Activated CD8-positive, alpha-beta T cell treated with anti-CD3 and anti-CD28 coated beads for 36 hours (primary cell): Measurements from ENCODE around the gene BEST1. TPM values are rescaled to one million over a fixed set of nuclear protein-coding genes. Genes with fewer than 3 reads are reported as not detected.

Experiments used
- ATAC-seq: fragments of 200-7000 bp; cut with Tn5 transposase; one replicate; pipeline ENCODE4 v1.10.0; 2021; ENCODE audit warnings: mild to moderate bottlenecking, moderate library complexity
- CTCF ChIA-PET: fragments of 350-600 bp; sonication (Branson Sonifier 250); formaldehyde crosslinking; loops from one replicate; lab custom pipeline; 2021; ENCODE audit warnings: antibody characterized with exemption; lab: Charles Lee
- POLR2A ChIA-PET: fragments of 350-600 bp; sonication (Branson Sonifier 250); formaldehyde crosslinking; loops from one replicate; lab custom pipeline; 2021; ENCODE audit warnings: antibody characterized with exemption; lab: Charles Lee
- DNase-seq: peaks from one replicate; pipeline ENCODE4 v3.0.0-alpha.2; 2020
- H3K27ac Mint-ChIP-seq: one replicate; pipeline ENCODE4 v1.8.0; 2021; ENCODE audit warnings: mild to moderate bottlenecking, mixed read lengths
- H3K27me3 Mint-ChIP-seq: one replicate; pipeline ENCODE4 v1.8.0; 2021; ENCODE audit warnings: mixed read lengths
- H3K36me3 Mint-ChIP-seq: one replicate; pipeline ENCODE4 v1.8.0; 2021; ENCODE audit warnings: low read depth, mixed read lengths
- H3K4me1 Mint-ChIP-seq: one replicate; pipeline ENCODE4 v1.8.0; 2021; ENCODE audit warnings: low read depth, mixed read lengths
- H3K4me3 Mint-ChIP-seq: one replicate; pipeline ENCODE4 v1.8.0; 2021; ENCODE audit warnings: mild to moderate bottlenecking, moderate library complexity, mixed read lengths
- H3K9me3 Mint-ChIP-seq: one replicate; pipeline ENCODE4 v1.8.0; 2021; ENCODE audit warnings: mixed read lengths
- intact Hi-C: fragments of 100-400 bp; cut with micrococcal nuclease; formaldehyde crosslinking; loops from one replicate; pipeline ENCODE4 v1.10.0; 2022
- total RNA-seq, 2 experiments: library from RNA; stranded (reverse); gene quantifications; one replicate each; pipeline ENCODE4 v1.2.3, GENCODE V29; 2021
- TF ChIP-seq, protein P1 (sequence below): fragments of 200-600 bp; IDR thresholded peaks from one replicate; pipeline ENCODE4 v1.8.0; 2022; ENCODE audit warnings: antibody characterized with exemption, mild to moderate bottlenecking

BEST1 gene
- total RNA-seq, 2 experiments from 2014 or later: 0.61 to 0.83 TPM

- peaks cover 7% of the 10 kb centered on the region for H3K4me1 Mint-ChIP-seq
- ChIA-PET CTCF (interaction anchor here (0.6 to 11.9 kb wide), 32 partner anchors 9 to 214 kb away, joined by 3 to 215 read pairs (median 7); no protein-coding TSS in a partner anchor), POLR2A (interaction anchor here (0.8 to 3.1 kb wide), 3 partner anchors 21 to 161 kb away, joined by 3 to 17 read pairs (median 5); partner anchors contain the start of gene FTH1)
- no peak for DNase-seq
- no peaks in the 10 kb centered on the region for H3K9me3 Mint-ChIP-seq
- intact Hi-C loops: loop anchor here (5.0 kb wide), 1 partner anchor 50 kb away; no protein-coding TSS in a partner anchor
- no peaks in the 10 kb centered on the region for H3K36me3 Mint-ChIP-seq
- H3K4me3 Mint-ChIP-seq: no peak overlapping the region
- peaks cover 1% of the 10 kb centered on the region for H3K27me3 Mint-ChIP-seq
- H3K27ac Mint-ChIP-seq: no peak overlapping the region
- TF ChIP-seq, protein P1, sequence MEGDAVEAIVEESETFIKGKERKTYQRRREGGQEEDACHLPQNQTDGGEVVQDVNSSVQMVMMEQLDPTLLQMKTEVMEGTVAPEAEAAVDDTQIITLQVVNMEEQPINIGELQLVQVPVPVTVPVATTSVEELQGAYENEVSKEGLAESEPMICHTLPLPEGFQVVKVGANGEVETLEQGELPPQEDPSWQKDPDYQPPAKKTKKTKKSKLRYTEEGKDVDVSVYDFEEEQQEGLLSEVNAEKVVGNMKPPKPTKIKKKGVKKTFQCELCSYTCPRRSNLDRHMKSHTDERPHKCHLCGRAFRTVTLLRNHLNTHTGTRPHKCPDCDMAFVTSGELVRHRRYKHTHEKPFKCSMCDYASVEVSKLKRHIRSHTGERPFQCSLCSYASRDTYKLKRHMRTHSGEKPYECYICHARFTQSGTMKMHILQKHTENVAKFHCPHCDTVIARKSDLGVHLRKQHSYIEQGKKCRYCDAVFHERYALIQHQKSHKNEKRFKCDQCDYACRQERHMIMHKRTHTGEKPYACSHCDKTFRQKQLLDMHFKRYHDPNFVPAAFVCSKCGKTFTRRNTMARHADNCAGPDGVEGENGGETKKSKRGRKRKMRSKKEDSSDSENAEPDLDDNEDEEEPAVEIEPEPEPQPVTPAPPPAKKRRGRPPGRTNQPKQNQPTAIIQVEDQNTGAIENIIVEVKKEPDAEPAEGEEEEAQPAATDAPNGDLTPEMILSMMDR: no peak
- ATAC-seq: no peak
Measured at GRCh38 chr11:61946894-61947293, 3.3 kb upstream of the BEST1 start.

GRCh38 chr11:61947486-61948210, 2.5 kb upstream of the BEST1 start:
- ChIA-PET POLR2A (interaction anchor here (0.8 to 3.1 kb wide), 3 partner anchors 20 to 161 kb away, joined by 3 to 17 read pairs (median 5); partner anchors contain the start of gene FTH1), CTCF (interaction anchor here (0.6 to 11.9 kb wide), 41 partner anchors 10 to 215 kb away, joined by 3 to 215 read pairs (median 6); partner anchors contain the start of genes FEN1 and TMEM258)
- peak; percentile 77 for ATAC-seq
- no peak overlapping the region for H3K4me3 Mint-ChIP-seq
- H3K9me3 Mint-ChIP-seq: no peaks in the 10 kb centered on the region
- peaks cover 7% of the 10 kb centered on the region for H3K4me1 Mint-ChIP-seq
- intact Hi-C loops: loop anchor here (5.0 kb wide), 1 partner anchor 50 kb away; no protein-coding TSS in a partner anchor
- DNase-seq: peak; percentile 82
- H3K27me3 Mint-ChIP-seq: peaks cover 3% of the 10 kb centered on the region
- TF ChIP-seq, protein P1: peak; percentile 80
- no peak overlapping the region for H3K27ac Mint-ChIP-seq
- H3K36me3 Mint-ChIP-seq: no peaks in the 10 kb centered on the region

- Mint-ChIP-seq H3K36me3 (no peaks in the 10 kb centered on the region), H3K9me3 (no peaks in the 10 kb centered on the region), H3K4me1 (peaks cover 7% of the 10 kb centered on the region), H3K4me3 (no peak overlapping the region), H3K27me3 (peaks cover 3% of the 10 kb centered on the region), H3K27ac (no peak overlapping the region)
- intact Hi-C loops: loop anchor here (5.0 kb wide), 1 partner anchor 51 kb away; no protein-coding TSS in a partner anchor
- TF ChIP-seq, protein P1: no peak
- ChIA-PET POLR2A (interaction anchor here (3.1 kb wide), 1 partner anchor 19 kb away, joined by 17 read pairs; the partner anchor contains the start of gene FTH1), CTCF (interaction anchor here (0.6 to 11.9 kb wide), 30 partner anchors 9 to 164 kb away, joined by 3 to 215 read pairs (median 7); partner anchors contain the start of genes FEN1 and TMEM258)
- DNase-seq (no peak), ATAC-seq (no peak)
Measured at GRCh38 chr11:61948505-61948904, 1.6 kb upstream of the BEST1 start.

DNA sequence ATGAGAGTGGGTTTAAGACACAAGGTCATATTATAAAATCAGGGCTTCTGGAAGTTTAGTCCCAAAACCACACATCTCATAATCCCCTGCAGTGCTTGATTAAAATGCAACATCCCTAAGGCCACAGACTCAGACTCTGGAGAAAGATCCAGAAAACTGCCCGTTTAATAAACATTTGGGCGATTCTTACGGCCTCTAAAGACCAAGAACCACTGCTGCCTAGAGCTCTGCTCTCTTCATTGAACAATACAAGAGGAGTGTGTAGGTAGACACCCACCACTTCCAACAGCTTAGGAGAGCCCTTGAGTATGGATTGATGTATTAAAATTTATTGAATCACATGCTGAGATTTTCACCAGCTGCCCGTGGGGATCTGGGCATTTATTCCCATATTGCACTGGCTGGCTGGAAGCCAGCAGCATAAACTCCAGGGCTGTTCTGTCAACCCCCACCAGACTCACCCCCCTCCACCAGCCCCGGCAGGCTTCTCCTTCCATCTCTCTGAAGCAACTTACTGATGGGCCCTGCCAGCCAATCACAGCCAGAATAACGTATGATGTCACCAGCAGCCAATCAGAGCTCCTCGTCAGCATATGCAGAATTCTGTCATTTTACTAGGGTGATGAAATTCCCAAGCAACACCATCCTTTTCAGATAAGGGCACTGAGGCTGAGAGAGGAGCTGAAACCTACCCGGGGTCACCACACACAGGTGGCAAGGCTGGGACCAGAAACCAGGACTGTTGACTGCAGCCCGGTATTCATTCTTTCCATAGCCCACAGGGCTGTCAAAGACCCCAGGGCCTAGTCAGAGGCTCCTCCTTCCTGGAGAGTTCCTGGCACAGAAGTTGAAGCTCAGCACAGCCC, 749 bp upstream of the BEST1 start:
- Mint-ChIP-seq H3K27me3 (peaks cover 8% of the 10 kb centered on the region), H3K4me3 (no peak overlapping the region), H3K9me3 (no peaks in the 10 kb centered on the region), H3K36me3 (no peaks in the 10 kb centered on the region), H3K27ac (peak overlapping the region; percentile 52), H3K4me1 (peaks cover 8% of the 10 kb centered on the region)
- TF ChIP-seq, protein P1: no peak
- CTCF ChIA-PET: interaction anchor here (0.8 to 11.9 kb wide), 7 partner anchors 10 to 159 kb away, joined by 3 to 215 read pairs (median 21); no protein-coding TSS in a partner anchor
- POLR2A ChIA-PET: interaction anchor here (1.1 kb wide), 1 partner anchor 18 kb away, joined by 3 read pairs; the partner anchor contains the start of gene FTH1
- peak; percentile 76 for ATAC-seq
- peak; percentile 68 for DNase-seq
- intact Hi-C loops: loop anchor here (5.0 kb wide), 1 partner anchor 52 kb away; no protein-coding TSS in a partner anchor
